GM23338 (cell line): ENCODE results near the gene NIPAL3. TPM values are rescaled to one million over a fixed set of nuclear protein-coding genes. Genes with fewer than 3 reads are reported as not detected.

Experiments
- ATAC-seq: fragments of 200-7000 bp; cut with Tn5 transposase; 3 replicates; pipeline ENCODE4 v1.9.1; 2020
- DNase-seq: peaks from one replicate; pipeline ENCODE4 v3.0.0-alpha.2; 2015; ENCODE audit warnings: low spot score
- H2AFZ ChIP-seq: fragments of 200-600 bp; sonication (generic); 2 replicates; pipeline ENCODE4 v1.8.0; 2016; ENCODE audit warnings: antibody characterized with exemption, mild to moderate bottlenecking, moderate library complexity
- H3F3A ChIP-seq: fragments of 200-600 bp; sonication (generic); replicated peaks from 2 replicates; pipeline ENCODE4 v1.8.0; 2017; ENCODE audit warnings: antibody characterized with exemption, mixed run types, low read depth
- H3K27ac ChIP-seq: fragments of 200-600 bp; sonication (generic); 2 replicates; pipeline ENCODE4 v1.6.1; 2016; ENCODE audit warnings: low read depth
- H3K27me3 ChIP-seq: fragments of 200-600 bp; sonication (generic); 2 replicates; pipeline ENCODE4 v1.8.0; 2016; ENCODE audit warnings: mild to moderate bottlenecking, mixed run types, moderate library complexity; ENCODE audit not compliant: insufficient read depth
- H3K36me3 ChIP-seq: fragments of 200-600 bp; sonication (generic); 2 replicates; pipeline ENCODE4 v1.8.0; 2016; ENCODE audit warnings: mild to moderate bottlenecking; ENCODE audit not compliant: insufficient read depth
- H3K4me1 ChIP-seq: fragments of 200-600 bp; sonication (generic); 2 replicates; pipeline ENCODE4 v1.8.0; 2016; ENCODE audit warnings: mild to moderate bottlenecking, moderate library complexity; ENCODE audit not compliant: insufficient read depth
- H3K4me2 ChIP-seq: fragments of 200-600 bp; sonication (generic); 2 replicates; pipeline ENCODE4 v1.7.1; 2017; ENCODE audit warnings: mixed run types
- H3K4me3 ChIP-seq: fragments of 200-600 bp; sonication (generic); 2 replicates; pipeline ENCODE4 v1.6.1; 2016; ENCODE audit warnings: mixed run types
- H3K79me2 ChIP-seq: fragments of 200-600 bp; sonication (generic); replicated peaks from 2 replicates; pipeline ENCODE4 v1.8.0; 2017; ENCODE audit warnings: mild to moderate bottlenecking; ENCODE audit not compliant: insufficient read depth
- H3K9me2 ChIP-seq: fragments of 200-600 bp; sonication (generic); 2 replicates; pipeline ENCODE4 v1.8.0; 2017; ENCODE audit not compliant: insufficient read depth
- H4K20me1 ChIP-seq: fragments of 200-600 bp; sonication (generic); replicated peaks from 2 replicates; pipeline ENCODE4 v1.8.0; 2017; ENCODE audit warnings: mild to moderate bottlenecking; ENCODE audit not compliant: insufficient read depth
- H3K27ac Mint-ChIP-seq: 2 replicates; pipeline ENCODE4 v1.8.0; 2020; ENCODE audit warnings: inconsistent platforms, mild to moderate bottlenecking, moderate library complexity, mixed read lengths
- H3K27me3 Mint-ChIP-seq: 3 replicates; pipeline ENCODE4 v1.8.0; 2022; ENCODE audit warnings: low read depth, mild to moderate bottlenecking, moderate library complexity, mixed read lengths, inconsistent platforms; ENCODE audit not compliant: insufficient read depth, poor library complexity
- H3K36me3 Mint-ChIP-seq: 3 replicates; pipeline ENCODE4 v1.8.0; 2021; ENCODE audit warnings: low read depth, mild to moderate bottlenecking, inconsistent platforms, moderate library complexity, mixed read lengths
- H3K4me1 Mint-ChIP-seq: 3 replicates; pipeline ENCODE4 v1.8.0; 2020; ENCODE audit warnings: mild to moderate bottlenecking, inconsistent platforms, mixed read lengths
- H3K4me3 Mint-ChIP-seq: 3 replicates; pipeline ENCODE4 v1.8.0; 2021; ENCODE audit warnings: moderate library complexity, mild to moderate bottlenecking, inconsistent platforms, mixed read lengths
- H3K9me3 Mint-ChIP-seq: 3 replicates; pipeline ENCODE4 v1.8.0; 2020; ENCODE audit warnings: moderate library complexity, mild to moderate bottlenecking, inconsistent platforms, mixed read lengths
- CTCF ChIP-seq, 2 experiments: fragments of 200-600 bp in 1 of 2; sonication (generic) in 1 of 2; conservative IDR thresholded peaks; 2 replicates each; pipeline versions ENCODE4 v1.5.1 to v1.6.1; 2016 to 2017; ENCODE audit warnings: antibody characterized with exemption in 2 of 2, low read depth in 2 of 2, mild to moderate bottlenecking in 2 of 2, moderate library complexity in 1 of 2
- EZH2phosphoT487 ChIP-seq: fragments of 200-600 bp; sonication (generic); IDR thresholded peaks from one replicate; pipeline ENCODE4 v1.8.1; 2018; ENCODE audit warnings: antibody characterized with exemption; ENCODE audit not compliant: unreplicated experiment
- NANOG ChIP-seq: IDR thresholded peaks from 2 replicates; pipeline ENCODE4 v1.6.1; 2016; ENCODE audit warnings: antibody characterized with exemption, borderline replicate concordance
- STAT1 ChIP-seq: IDR thresholded peaks from one replicate; pipeline ENCODE4 v1.6.1; 2016; ENCODE audit warnings: antibody characterized with exemption; ENCODE audit not compliant: unreplicated experiment
- polyA plus RNA-seq: library from polyadenylated mRNA; unstranded; fragments of >200 nt; fragmentation: Nextera tagmentation; extraction: Ambion mirVana; gene quantifications from 2 replicates; pipeline ENCODE4 v1.2.1, GENCODE V29; 2016
- total RNA-seq: library from RNA; depleted of rRNA; stranded (reverse); fragments of >200 nt; shearing (Covaris generic); gene quantifications from 2 replicates; pipeline ENCODE4 v1.2.3, GENCODE V29; 2014
- TF ChIP-seq, protein P1 (sequence below): fragments of 250-450 bp; sonication (Bioruptor Pico); IDR thresholded peaks from 2 replicates; pipeline ENCODE4 v1.5.0; 2020; ENCODE audit warnings: mild to moderate bottlenecking, moderate library complexity

Gene NIPAL3
- total and polyA plus RNA-seq, 2 experiments from 2014 or later: 5.5 to 9.6 TPM

- TF ChIP-seq, protein P1, sequence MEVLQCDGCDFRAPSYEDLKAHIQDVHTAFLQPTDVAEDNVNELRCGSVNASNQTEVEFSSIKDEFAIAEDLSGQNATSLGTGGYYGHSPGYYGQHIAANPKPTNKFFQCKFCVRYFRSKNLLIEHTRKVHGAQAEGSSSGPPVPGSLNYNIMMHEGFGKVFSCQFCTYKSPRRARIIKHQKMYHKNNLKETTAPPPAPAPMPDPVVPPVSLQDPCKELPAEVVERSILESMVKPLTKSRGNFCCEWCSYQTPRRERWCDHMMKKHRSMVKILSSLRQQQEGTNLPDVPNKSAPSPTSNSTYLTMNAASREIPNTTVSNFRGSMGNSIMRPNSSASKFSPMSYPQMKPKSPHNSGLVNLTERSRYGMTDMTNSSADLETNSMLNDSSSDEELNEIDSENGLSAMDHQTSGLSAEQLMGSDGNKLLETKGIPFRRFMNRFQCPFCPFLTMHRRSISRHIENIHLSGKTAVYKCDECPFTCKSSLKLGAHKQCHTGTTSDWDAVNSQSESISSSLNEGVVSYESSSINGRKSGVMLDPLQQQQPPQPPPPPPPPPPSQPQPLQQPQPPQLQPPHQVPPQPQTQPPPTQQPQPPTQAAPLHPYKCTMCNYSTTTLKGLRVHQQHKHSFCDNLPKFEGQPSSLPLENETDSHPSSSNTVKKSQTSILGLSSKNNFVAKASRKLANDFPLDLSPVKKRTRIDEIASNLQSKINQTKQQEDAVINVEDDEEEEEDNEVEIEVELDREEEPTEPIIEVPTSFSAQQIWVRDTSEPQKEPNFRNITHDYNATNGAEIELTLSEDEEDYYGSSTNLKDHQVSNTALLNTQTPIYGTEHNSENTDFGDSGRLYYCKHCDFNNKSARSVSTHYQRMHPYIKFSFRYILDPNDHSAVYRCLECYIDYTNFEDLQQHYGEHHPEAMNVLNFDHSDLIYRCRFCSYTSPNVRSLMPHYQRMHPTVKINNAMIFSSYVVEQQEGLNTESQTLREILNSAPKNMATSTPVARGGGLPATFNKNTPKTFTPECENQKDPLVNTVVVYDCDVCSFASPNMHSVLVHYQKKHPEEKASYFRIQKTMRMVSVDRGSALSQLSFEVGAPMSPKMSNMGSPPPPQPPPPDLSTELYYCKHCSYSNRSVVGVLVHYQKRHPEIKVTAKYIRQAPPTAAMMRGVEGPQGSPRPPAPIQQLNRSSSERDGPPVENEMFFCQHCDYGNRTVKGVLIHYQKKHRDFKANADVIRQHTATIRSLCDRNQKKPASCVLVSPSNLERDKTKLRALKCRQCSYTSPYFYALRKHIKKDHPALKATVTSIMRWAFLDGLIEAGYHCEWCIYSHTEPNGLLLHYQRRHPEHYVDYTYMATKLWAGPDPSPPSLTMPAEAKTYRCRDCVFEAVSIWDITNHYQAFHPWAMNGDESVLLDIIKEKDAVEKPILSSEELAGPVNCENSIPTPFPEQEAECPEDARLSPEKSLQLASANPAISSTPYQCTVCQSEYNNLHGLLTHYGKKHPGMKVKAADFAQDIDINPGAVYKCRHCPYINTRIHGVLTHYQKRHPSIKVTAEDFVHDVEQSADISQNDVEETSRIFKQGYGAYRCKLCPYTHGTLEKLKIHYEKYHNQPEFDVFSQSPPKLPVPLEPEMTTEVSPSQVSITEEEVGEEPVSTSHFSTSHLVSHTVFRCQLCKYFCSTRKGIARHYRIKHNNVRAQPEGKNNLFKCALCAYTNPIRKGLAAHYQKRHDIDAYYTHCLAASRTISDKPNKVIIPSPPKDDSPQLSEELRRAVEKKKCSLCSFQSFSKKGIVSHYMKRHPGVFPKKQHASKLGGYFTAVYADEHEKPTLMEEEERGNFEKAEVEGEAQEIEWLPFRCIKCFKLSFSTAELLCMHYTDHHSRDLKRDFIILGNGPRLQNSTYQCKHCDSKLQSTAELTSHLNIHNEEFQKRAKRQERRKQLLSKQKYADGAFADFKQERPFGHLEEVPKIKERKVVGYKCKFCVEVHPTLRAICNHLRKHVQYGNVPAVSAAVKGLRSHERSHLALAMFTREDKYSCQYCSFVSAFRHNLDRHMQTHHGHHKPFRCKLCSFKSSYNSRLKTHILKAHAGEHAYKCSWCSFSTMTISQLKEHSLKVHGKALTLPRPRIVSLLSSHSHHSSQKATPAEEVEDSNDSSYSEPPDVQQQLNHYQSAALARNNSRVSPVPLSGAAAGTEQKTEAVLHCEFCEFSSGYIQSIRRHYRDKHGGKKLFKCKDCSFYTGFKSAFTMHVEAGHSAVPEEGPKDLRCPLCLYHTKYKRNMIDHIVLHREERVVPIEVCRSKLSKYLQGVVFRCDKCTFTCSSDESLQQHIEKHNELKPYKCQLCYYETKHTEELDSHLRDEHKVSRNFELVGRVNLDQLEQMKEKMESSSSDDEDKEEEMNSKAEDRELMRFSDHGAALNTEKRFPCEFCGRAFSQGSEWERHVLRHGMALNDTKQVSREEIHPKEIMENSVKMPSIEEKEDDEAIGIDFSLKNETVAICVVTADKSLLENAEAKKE: no peak
These were observed 2.1 kb downstream of the NIPAL3 start (continued) for GRCh38 chr1:24417681-24418080.

DNA sequence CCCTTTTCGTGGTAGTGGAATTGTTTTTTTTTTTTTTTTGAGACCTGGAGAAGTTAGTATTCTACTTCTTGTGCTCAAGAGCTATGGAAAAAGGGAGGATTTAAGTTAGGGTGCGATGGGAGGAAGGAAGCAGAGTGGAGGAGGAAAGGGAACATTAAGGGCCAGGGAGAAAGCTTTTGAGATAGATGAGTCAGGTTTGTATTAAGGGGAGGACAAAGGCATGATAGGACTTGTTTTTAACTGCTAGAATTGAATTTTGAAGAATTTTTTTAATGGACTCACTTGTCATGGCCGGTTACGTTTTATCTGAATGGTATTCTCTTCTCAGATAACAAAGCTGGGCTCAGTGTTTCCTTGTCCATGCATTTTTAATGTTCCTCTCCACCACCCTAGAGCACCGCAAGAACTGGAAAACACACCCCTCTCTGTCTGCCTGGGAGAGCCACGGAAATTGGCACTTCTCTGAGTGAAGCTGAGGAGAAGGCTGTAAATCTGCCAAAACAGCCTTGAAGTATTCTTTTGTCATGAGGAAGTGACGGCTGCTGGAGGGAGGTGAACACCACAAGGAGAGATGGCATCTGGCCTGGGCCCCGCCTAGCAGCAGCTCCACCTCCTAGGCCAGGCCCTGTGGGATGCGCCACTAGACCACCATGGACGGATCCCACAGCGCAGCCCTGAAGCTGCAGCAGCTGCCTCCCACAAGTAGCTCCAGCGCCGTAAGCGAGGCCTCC, 3.5 kb downstream of the NIPAL3 start:
- Histone ChIP-seq H3K4me3 (no peak overlapping the region), H3K4me2 (no peak overlapping the region), H2AFZ (no peak overlapping the region), H3K79me2 (no peaks in the 10 kb centered on the region), H3K9me2 (no peaks in the 10 kb centered on the region), H3K27ac (no peak overlapping the region), H3K27me3 (no peaks in the 10 kb centered on the region), H3F3A (peaks cover 6% of the 10 kb centered on the region), H3K4me1 (peaks cover 18% of the 10 kb centered on the region), H3K36me3 (no peaks in the 10 kb centered on the region; the same call in 1 of the 2 replicates), H4K20me1 (no peaks in the 10 kb centered on the region)
- Mint-ChIP-seq H3K4me1 (peaks cover 39% of the 10 kb centered on the region), H3K4me3 (no peak overlapping the region), H3K36me3 (peaks cover 3% of the 10 kb centered on the region), H3K27me3 (peaks cover 6% of the 10 kb centered on the region), H3K27ac (peak overlapping the region; percentile 43; the same call in 1 of the 2 replicates), H3K9me3 (no peaks in the 10 kb centered on the region)
- ATAC-seq (no peak), DNase-seq (peak; percentile 36)
- TF ChIP-seq NANOG (no peak), CTCF (conservative IDR thresholded peaks at IDR 0.05; ENCODE audit: low read depth in 2 of 2) (no peak), STAT1 (no peak), EZH2phosphoT487 (no peak)
- TF ChIP-seq, protein P1: no peak
